ENCODE measurements around the gene SP3.

- TF ChIP-seq POLR2A (IDR thresholded peaks at IDR 0.05) (no peak), POLR2AphosphoS5 (IDR thresholded peaks at IDR 0.05) (no peak)
- TF ChIP-seq, protein P1, sequence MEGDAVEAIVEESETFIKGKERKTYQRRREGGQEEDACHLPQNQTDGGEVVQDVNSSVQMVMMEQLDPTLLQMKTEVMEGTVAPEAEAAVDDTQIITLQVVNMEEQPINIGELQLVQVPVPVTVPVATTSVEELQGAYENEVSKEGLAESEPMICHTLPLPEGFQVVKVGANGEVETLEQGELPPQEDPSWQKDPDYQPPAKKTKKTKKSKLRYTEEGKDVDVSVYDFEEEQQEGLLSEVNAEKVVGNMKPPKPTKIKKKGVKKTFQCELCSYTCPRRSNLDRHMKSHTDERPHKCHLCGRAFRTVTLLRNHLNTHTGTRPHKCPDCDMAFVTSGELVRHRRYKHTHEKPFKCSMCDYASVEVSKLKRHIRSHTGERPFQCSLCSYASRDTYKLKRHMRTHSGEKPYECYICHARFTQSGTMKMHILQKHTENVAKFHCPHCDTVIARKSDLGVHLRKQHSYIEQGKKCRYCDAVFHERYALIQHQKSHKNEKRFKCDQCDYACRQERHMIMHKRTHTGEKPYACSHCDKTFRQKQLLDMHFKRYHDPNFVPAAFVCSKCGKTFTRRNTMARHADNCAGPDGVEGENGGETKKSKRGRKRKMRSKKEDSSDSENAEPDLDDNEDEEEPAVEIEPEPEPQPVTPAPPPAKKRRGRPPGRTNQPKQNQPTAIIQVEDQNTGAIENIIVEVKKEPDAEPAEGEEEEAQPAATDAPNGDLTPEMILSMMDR (IDR thresholded peaks at IDR 0.05 in 8 of 11, conservative IDR thresholded peaks at IDR 0.05 in 3 of 11): no peak
These were observed 33.2 kb upstream of the SP3 start for GRCh38 chr2:173998386-173998785.
